Activated naive CD4-positive, alpha-beta T cell (primary cell): Measurements from ENCODE around the gene CAND1.

Experiments used
- DNase-seq, 4 experiments: peaks; one replicate each; lab custom pipeline; 2025; lab: John Stamatoyannopoulos, UW

CAND1 gene

DNA sequence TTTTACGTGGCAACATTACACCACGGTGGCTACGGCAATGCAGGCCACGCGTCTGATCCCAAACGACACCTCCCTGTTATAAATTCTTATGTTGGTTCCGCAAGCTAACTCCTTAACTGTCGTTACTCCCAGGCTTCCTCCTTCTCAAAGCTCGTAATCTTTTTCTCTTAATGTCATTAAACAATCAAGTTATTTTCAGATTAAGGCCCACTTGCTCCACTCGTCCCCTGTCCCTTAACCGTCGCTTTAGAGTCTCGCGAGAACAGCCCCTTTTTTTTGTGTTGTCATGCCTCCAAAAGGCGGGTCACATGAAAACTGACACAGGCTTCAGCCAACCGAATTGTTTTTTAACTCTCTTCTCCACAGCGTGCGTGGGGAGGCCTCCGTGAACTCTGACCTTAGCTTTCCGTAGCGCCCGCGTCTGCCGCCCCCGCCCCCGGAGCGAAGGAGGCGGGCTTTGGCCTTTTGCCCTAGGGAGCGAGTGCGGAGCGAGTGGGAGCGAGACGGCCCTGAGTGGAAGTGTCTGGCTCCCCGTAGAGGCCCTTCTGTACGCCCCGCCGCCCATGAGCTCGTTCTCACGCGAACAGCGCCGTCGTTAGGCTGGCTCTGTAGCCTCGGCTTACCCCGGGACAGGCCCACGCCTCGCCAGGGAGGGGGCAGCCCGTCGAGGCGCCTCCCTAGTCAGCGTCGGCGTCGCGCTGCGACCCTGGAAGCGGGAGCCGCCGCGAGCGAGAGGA, at the start of gene CAND1:
TSS of gene CAND1 (plus strand) at position 463 of the 737 bp plus-strand sequence. CDS start 360 bp downstream, outside the sequence.
- DNase-seq, result peak; percentile 87 to 91 (median 90)

DNA sequence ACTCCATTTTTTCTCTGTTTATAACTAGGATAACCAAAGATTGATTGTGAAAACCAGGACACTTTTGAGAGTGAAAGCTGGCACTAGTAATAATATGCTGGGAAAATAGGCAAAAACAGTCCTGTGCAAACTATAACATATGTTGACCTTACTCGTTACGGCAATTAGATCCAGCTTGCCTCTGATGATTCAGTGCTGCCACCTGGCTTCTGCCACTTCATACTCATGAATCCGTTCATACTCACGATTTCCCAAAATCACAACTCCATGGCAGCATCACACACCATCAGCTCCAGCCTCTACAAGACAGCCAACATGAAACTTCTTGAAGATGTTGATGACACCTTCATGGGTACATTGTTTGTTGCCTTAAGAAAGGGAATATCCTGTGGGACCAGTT, 49.1 kb upstream of the CAND1 start:
- DNase-seq, result no peak

DNA sequence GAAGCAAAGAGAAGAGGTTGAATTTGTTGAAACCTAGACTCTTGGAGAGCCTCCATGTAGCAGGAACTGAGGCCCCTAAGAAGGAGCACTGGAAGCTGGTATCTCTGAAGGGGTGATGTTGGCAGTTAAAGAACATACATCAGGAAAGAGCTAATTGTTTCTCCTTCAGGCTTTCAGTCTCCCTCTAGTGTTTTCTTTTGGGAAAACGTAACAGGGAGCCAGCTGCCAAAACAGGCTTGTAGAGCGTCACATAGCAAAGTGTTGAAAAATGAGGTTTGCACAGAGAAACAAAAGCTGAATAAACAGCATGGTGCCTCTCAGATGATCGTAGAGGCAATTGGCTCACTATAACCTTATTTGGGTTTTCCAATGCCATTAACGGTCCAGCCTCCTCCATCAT, 46.9 kb upstream of the CAND1 start:
- no peak for DNase-seq

DNA sequence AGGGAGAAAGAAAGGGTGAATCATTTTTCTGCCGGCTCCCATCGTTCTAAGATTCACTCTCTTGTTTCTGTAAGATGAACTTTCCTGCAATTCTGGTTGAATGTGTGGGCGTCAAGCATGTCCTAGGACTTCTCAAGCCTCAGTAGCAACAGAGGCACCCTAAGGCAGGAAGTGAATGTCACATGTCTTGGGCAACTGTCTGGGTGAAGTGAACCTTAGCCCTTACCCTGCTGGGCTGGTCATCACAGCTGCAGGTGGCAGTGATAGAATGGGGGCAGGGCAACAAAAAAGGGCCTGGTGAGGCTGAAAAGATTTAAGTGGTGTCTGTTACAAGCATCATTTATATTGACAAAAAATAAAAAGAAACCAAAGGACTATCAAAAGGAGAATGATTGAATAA, 45.9 kb upstream of the CAND1 start:
- DNase-seq, result no peak

DNA sequence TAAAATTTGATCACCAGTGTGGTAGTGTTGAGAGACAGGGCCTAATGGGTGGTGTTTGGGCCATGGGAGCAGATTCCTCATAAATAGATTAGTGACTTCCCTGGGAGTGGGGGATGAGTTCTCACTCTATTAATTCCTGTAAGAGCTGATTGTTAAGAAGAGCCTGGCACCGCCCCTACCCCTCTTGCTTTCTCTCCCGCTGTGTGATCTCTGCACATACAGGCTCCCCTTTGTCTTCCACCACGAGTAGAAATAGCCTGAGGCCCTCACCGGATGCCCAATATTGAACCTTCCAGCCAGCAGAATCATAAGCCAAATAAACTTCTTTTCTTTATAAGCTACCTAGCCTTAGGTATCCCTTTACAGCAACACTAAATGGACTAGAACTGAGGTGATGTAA, 31.9 kb upstream of the CAND1 start:
- DNase-seq, result no peak

DNA sequence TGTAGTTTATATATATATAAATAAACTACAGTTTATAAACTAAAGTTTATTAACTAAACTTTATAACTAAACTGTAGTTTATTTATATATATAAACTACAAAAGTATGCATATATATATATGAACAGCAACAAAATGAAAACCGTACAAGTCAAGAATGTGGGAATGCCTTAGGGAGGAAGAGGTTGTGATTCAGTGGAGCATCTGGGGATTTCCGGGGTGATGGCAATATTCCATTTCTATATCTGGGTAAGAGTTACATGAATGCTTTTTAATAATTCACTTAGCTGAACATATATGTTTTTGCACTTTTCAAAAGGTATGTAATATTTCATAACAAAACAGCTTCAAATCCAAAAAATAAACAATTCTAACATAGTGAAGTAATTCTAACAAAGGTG, 30.1 kb upstream of the CAND1 start:
- DNase-seq, result no peak

DNA sequence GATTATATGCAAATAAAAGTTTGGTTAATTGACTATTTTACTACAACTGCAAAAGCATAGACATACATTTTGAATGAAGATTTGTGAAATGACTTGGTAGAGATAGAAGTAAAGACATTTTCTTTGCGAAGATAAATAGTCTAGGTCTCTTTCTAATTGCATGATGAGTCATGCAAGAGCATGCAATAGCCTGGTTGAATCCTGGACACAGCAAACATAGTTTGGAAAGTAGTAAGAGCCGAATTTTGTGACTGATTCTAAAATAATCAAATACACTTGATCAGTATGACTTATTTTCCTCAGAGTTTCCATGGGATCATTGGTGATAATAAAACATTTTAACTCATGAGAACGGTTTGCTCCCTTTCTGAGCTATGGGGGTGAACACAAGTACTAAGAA, 27.7 kb upstream of the CAND1 start:
- no peak for DNase-seq

DNA sequence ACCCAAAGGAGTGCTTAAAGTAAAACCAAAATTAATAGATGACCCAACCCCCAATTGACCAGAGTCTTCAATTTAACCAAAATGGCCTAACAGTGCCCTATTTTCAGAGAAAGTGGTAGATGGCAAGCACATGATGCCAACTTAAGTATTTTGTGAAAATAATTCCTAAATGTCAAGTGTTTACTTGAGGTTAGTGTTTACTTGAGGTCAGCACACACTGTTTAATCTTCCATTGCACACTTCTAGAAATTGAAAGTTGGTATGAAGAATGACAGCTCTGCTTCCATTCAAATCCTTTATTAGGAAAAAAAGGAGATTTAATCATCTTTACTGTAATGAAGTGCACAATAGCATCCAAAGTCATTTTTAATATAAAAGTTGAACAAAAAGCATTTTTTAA, 25.9 kb upstream of the CAND1 start:
- DNase-seq, result no peak

DNA sequence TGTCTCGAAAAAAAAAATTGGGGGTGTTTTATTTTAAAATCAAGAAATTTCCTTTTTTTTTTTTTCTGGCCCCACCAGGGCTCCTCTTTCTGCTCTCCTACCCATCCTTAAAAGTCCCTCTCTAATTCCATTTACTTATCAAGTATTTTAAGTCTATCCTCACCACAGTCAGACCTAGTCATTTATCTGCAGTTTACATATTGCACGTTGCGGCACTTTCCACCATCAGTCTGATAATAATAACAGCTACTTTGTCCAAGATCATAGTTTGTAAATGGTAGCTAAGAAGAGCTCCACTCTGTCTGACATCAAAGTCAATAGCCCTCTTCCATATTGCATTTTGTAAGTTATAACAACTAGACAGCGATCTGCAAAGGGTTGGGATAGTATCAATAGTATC, 23.6 kb upstream of the CAND1 start:
- DNase-seq, result no peak

DNA sequence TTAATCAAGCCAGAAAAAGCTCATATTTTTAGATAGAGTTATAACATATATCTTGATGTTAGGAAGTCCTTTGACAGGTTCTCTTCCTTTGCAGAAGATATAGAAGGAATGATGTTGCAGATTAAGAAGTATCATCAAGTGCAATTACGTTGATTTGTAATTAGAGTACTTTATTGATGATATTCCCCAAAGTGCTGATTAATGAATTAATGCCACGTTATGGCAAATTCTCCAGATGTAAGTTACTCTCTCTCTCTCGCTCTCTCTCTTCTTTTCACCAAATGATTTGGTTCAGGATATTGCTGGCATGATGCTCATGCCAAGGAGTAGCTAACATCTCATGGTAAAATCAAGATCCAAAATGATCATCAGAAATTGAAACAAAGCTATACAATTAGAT, 18.1 kb upstream of the CAND1 start:
- DNase-seq, result no peak

DNA sequence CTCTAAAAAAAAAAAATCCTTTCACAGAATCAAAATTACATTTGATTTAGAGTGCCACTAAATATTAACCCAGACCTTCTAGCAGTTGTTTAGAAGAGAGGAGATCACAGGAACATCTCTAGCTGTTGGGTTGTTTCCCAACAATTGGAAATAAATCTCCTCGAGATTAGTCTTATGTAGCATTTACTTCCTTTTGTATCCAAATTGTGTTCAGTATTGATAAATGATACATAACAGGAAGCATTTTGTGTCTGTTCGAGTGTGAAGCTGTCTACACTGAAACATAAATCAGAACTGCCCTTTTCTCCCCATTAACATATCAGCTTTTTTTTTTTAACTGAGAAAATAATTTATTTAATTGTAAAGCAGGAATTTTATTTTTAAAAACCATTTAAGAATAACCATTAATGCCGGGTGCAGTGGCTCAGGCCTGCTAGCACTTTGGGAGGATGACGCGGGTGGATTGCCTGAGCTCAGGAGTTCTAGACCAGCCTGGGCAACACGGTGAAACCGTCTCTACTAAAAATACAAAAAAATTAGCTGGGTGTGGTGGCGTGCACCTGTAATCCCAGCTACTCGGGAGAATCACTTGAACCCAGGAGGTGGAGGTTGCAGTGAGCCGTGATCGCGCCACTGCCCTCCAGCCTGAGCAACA, 14.7 kb upstream of the CAND1 start:
- no peak for DNase-seq

DNA sequence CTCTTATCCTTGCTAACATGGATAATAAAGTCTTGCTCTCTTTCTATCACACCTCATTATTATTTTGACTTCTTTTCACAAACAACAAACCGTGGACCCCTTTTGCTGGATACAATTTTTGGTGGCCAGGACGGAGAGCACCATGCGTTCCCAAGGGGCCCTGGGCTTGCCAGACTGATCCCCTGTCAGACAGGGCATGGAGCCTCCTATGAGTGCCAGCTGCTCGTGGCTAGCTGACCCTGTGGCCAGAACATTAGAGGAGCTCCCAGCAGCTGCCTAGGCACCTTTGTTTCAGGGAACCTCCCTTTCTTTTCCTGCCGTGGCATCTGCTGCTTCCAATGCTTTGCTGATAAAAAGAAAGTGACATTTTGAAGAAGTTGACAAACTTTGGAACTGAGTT, 12.5 kb upstream of the CAND1 start:
- no peak for DNase-seq

DNA sequence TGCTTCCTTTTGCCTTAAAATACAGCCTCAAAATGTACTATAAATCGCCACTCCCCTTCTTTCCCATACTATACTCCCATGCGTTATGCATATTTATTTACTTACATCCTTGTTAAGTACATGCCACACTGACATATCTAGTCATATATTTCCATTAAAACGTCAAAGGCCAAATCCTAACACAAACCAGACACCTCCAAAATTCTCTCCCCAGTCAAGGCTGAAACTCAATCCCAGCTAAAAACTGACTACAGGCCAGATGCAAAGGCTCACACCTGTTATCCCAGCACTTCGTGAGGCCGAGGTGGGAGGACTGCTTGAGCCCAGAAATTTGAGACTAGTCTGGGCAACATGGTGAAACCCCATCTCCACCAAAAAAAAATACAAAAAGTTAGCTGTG, 5.7 kb upstream of the CAND1 start:
- no peak for DNase-seq

DNA sequence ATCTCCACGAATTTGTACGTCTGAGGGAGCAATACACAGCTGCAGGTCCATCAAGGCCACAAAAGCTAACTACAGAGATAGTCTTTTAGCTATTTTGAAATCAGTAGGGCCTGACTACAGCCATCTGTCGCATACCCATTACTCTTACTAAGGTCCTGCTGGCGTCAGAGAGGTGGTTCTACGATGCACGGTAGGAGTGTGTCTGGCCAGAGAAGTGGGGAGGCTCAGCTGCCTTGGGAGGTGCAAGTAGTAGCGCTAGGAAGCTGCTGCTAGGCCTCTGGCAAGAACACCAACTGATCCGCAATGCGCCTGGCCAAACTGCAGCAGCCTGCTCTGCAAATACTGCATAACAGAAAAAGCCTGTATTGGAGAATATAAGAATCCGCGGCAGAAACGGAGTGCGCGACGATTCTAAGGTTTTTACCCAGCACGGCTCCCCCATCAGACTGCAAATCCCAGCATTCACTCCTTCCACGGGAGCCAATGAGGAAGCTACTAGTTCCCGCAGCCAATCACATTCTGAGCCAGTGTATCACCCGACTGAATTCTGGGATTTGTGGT, 743 bp upstream of the CAND1 start:
- peak; percentile 42 to 75 (median 57) for DNase-seq

DNA sequence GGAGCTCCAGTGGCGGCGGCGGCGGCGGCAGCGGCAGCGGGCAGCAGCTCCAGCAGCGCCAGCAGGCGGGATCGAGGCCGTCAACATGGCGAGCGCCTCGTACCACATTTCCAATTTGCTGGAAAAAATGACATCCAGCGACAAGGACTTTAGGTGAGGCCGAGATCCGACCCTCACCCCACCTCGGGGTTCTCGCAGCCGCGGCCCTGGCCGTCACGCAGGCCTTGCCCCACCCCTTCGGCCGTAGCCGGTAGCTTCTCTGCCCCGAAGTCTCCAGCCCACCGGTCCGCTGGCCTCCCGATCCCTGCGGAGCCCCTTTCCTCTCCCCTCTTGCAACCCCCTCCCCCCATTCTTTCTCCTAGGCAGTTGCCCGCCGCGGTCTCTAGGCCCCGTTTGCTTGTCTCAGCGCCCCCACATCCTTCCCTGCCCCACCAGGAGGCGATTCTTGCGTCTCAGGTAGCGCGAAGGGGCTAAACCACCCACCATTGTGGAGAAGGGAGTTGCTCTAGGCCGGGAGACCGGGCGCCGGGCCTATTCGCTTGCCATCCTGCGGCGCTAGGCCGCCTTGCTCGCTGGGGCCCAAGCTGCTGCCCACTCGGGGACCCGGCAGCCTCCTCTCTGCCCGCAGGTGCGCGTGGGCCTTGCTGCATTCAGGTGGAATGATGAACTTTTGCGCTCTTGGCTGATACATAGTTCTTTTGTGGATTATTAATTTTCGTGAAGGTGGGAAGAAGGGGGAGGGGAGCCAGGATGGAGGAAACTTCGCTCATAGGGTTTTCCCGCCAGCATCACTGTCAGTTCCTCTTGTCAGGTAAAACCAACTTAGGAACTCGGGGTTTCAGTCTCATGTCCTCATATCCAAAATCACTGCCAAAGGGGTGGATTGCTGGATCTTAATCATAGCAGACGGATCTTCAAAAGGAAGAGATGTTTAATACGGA, 745 bp downstream of the CAND1 start:
- peak; percentile 35 to 47 (median 41) for DNase-seq

DNA sequence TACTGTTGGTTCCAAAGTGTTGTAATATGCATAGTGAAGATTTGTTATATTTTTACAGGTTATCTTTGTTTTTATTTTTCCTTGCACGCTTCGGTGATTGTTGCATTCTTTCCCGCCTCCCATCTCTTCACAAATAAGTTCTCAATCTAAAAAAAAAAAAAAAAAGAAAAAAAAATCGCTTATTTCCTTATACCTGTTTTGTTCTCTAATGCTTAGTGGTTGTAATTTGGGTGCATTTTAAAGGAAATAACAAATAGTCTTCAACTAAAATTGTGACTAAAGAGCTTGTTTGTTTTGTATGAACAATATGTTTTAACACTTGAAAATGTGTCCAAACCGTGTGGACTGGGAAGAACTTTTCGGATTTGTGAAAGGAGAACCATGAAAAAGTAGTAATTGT, 1.5 kb downstream of the CAND1 start:
- no peak for DNase-seq

DNA sequence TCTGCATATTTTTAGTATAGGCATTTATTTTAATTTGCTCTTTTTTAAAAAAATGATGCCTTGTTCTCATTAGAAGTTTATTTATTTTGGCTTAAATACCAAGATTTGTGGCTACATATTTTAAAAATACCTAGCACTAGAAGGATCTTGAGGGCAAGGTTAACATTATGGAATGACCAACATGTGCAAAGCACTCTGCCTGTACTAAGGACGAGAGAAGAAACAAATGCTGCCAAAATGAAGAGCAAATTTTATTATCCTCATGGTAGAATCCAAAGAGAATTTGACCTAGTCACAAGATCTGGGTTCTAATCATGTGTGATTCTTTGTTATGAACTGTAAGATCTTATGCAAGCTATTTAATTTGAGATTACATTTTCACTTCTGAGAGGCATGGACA, 2.8 kb downstream of the CAND1 start:
- DNase-seq, result no peak

DNA sequence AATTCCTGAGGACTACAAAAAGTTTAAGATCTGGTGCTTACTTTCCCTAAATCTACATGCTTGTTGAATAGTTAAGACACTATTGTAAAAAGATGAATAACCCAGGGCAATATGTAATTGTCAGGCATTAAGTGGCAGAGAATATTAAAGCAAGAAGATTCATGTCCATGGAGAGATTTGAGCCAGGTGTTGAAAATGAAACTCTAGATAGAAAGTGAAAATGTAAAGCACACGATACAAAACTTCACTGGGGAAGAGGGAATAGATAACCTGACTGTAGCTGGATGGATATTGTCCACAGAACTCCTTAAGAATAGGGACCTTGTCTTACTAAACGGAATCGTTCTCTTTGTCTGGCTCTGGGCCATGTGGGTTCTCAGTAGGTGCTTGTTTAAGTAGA, 5.0 kb downstream of the CAND1 start:
- no peak for DNase-seq

DNA sequence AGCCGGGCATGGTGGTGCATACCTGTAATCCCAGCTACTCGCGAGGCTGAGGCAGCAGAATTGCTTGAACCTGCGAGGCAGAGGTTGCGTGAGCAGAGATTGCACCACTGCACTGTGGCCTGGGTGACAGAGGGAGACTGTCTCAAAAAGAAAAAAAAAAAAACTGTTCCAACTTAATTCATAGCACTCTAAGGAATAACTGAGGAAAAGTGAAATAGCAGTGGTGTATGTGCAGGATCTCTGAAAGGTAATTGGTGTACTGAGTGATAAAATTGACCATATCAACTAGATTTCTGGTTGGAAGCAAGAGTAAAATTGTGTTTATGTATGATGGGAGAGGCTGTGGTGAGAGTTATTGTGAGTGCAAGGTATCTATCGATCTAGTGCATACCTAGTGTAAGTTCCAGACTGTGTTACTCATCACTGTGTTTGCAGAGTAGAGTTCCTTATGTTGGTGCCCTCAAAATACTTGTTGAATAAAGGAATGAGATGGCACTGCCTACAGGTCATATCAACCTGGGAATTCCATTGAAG, 6.3 kb downstream of the CAND1 start:
- DNase-seq, result no peak

DNA sequence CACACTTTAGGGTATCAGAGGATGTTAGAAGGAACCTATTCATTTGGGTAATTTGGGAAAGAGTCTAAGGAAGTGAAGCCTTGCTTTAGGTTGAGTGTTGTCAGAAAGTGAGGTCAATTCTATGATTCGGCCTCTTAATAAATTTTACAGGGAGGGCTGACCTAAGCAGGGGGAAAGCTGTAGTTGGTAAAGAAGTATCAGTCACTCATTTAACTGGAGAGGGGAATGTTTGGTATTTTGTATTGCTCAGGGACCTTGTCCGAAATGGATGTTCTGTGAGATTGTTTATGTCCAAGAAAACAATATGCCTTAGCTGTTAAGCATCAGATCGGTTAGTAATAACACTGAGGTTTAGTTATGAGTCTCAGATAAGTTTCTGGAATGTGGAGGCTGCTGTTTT, 7.3 kb downstream of the CAND1 start:
- no peak for DNase-seq

DNA sequence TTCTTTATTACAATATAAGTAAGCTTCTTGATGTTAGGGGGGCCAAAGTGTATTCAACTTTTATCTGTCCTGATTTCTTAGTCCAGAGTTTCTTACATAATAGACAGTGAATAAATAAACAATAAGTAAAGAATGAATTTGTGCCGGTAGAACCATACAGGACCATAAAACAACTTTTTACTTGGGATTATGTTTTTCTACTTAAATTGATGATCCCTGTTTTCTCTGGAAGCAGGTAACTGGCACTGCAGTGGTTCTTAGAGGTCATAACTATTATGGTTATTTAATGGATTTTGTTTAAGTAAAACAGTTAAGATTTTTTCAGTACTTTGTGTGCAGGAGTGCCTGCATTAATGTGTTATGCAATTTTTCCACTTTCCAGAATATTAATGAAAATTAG, 10.5 kb downstream of the CAND1 start:
- no peak for DNase-seq

DNA sequence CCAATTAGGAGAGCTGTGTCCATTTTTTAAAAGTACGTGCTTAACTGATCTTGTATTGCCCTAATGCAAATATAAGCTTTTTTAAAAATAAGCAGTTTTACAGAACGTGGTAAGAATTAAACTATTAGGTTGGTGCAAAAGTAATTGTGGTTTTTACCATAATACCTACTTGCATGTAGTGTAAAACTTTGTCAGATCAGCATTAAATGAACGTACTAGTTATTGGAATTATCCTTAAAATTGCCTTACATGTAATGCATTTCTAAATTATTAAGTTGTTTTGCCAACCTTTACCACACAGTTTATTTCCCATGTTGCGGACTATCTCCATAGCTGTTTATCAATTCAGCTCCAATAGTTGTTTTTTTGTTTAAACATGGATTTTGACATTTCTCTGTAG, 10.9 kb downstream of the CAND1 start:
- no peak for DNase-seq
